HG03135 (cell line): Measurements from ENCODE around the gene NXPH1.

Experiments used
- ATAC-seq: cut with Tn5 transposase; IDR thresholded peaks from one replicate; pipeline ENCODE4 v1.9.1; 2021; ENCODE audit warnings: mild to moderate bottlenecking, moderate library complexity; ENCODE audit not compliant: unreplicated experiment

Gene NXPH1

DNA sequence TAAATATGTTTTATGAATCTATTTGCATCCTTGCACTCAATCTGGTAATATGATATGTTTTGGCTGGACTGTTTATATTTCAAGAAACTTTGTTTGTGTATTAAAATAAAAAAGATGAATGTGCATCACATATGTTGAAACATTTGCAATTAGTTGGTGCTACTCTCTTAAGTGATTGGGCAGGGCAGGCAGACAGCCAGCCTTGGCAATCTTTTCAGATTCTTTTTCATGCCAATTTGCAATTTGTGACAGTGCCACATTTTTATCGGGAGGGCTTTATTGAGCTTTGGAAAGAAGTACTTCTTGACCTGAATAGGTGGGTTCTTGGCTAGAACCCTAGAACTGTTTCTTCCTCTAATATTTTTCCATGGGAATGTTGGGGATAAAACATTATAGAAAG is 152.2 kb downstream of the NXPH1 start:
- ATAC-seq = no peak

GRCh38 chr7:8590225-8590624 is 156.8 kb downstream of the NXPH1 start:
- no peak for ATAC-seq

- no peak for ATAC-seq
Measured at GRCh38 chr7:8590791-8591190, 157.4 kb downstream of the NXPH1 start.

DNA sequence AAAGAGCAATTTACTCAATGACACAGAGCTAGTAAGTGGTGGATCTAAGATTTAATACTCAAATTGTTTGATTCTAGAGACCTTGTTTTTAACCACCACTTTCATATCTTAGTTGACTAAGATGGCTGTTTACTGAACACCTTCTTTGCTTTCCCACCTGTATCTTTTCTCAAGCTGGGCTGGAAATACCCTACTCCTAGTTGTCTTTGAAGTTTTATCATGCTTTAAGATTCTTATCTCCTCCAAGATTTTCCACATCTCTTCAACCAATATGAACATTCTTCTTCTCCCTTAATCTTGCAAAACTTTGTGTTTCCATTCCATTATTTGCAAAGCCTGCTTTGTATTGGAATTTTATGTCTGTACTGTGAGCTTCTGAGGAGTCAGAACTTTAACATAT is 157.9 kb downstream of the NXPH1 start:
- ATAC-seq = no peak

DNA sequence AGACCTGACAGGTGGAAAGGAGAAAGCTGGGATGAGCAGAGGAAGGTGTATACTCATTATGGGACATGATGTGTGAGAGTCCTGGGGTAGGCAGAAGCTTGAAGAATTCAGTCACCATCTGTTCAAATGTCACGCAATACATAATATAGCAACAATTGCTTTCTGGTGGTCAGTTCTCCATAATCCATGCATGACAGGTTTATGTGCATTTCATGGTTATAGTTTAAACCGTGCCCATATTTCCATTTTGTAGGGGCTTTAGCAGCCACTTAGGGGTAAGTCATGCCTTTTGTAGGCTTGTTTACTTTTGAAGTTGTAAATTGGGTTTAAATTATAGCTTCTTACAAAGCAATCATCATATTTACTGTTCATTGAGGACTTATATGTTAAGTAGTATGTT is 158.8 kb downstream of the NXPH1 start:
- ATAC-seq = no peak

DNA sequence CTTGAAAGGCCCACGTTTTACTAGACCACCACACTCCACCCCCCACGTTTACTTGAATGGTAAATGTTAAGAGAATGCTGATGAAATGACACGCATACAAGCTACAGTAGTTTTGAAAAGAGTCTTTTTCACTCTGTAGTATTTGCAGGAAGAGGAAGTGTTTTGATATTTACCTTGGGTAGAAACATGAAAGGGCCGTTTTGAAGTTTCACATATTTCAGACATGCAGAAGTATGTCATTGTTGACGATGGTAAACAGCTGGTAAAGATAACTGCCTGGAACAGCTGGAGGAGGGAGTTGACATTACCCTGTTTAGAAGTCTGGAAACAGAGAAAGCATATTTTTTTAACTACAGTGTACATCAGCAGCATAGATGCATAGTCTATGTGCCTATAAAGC is 160.7 kb downstream of the NXPH1 start:
- ATAC-seq = no peak

DNA sequence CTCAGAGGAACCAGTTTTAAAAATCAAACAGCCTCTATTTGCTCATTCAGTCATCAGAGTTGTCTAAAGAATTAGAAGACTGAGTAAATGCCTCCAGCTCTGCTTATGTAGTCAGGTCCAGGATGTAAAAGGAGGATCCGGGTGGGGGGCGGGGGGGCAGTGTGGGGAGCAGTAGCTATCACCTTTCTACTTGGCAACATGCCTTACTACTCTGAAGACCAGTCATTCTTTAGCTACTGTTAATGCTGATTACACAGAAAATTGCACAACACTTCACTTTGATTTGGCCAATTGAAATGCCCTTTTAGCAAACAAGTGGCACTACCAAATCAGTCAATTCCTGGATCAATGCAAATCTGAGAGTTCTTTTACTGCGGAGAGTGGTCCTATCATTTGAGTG is 164.2 kb downstream of the NXPH1 start:
- no peak for ATAC-seq

GRCh38 chr7:8601121-8601520 is 167.7 kb downstream of the NXPH1 start:
- no peak for ATAC-seq

DNA sequence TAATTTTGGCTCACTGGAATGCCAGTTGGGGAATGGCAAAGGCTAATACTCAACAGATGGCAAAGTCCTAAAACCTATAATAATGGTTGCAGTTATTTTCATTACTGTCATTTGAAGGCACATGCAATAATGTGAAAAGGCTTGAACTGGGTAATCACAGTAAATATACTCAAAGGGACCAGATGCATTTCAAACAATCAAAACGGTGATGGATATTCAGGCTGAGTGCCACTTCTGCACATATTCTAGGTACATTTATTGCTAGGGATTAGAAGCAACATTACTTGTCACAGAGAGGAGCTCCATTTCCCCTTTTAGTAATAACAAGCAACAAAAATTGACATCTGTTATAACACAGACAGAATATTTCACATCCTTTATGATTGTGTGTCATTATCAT is 171.8 kb downstream of the NXPH1 start:
- no peak for ATAC-seq

GRCh38 chr7:8612584-8612983 is 179.2 kb downstream of the NXPH1 start:
- no peak for ATAC-seq

DNA sequence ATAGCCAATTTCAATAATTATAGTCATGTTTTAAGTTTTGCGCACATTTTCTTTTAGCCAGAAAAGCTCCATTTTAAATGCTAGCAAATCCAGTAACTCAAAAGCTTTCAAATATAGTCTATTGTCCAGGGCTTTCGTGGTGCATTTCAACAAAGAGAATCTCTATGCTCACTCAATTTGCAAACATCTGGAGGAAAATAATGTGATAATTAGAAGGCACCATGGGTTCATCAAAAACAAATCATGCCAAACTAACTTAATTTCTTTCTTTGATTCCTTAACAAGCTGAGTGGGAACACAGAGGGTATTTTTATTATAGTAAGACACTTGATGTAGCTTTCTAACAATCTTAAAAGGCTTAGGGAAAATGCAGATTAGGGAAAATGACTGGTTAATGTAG is 179.8 kb downstream of the NXPH1 start:
- no peak for ATAC-seq

DNA sequence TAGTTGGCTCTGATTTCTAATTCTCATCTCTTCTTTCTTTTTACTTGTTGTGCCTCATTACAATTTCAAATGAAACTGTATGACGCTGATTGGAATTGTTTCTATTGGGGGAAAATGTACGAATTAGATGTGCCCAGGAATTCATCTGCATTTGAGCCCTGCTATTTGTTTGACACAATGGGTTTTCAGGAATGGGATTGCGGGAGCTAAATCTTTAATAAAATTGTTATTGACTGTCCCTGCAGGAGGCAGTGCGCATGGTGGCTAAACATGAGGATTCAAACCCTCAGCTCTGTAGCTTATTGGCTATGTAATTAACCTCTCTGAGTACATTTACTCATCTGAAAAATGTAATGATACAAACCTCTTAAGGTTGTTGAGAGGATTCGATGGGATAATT is 181.6 kb downstream of the NXPH1 start:
- ATAC-seq = no peak

DNA sequence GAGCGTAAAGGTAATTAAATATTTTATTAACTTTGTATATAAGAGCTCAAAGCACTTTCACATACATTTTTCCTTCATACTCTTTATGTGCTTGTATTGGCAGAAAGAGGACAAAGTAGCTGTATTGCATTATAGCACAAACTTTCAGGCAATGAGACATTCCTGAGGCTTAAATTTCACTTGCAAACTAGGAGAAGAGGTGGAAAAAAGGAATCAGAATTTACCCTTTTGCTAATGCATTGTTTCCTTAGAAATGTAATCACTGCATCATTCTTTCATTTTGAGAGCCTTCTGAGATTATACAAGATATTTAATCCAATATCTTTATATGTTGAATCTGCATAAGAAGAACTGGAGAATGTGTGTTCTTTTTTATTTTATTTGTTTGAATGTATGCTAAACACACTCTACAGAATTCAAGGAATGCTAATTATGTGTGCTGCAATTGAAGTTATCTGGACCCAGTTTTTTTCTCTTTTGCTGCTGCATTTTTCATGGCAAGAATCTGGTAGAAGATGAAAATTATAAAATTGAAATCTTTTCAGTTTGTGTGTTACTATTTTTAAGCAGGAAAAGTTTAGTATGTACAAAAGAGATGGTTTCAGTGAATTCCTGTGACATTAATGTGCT is 185.1 kb downstream of the NXPH1 start:
- ATAC-seq = no peak

- no peak for ATAC-seq
Measured at GRCh38 chr7:8620169-8620568, 186.8 kb downstream of the NXPH1 start.

DNA sequence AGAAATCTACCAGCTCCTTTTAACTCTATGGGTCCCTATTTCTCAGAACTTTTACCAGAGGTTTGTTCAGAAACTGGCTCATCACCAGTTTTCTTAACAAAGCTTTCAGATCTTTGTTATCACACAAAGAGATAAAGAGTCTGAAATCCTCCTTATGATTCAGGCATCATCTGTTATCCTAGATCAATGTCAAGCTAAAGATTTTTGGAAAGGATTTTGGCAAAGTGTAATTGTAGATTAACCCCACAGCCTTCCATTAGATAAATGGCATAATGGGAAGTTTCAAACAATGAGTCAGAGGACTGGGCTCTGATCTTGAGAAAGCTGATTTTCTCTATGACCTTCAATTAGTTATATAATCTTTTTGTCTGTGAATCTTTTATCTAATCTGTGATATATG is 192.2 kb downstream of the NXPH1 start:
- no peak for ATAC-seq

DNA sequence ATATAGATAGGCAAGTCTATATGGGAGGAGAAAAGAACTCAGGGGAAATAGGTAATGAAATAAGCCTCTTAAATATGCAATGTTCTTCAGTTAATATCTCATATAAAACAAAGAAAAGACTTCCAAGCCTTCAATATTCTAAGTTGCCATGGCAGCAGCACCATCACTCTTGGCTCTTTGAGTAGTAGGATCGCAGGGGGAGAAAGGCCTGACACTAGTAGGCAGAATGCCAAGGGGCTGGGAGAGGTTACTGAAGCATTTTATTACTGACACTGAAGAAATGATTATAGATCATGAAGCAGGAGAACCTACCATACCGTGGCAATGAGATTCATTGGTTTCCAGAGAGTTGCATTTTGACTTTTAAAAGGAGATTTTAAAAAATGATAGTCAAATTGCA is 193.9 kb downstream of the NXPH1 start:
- ATAC-seq = no peak

DNA sequence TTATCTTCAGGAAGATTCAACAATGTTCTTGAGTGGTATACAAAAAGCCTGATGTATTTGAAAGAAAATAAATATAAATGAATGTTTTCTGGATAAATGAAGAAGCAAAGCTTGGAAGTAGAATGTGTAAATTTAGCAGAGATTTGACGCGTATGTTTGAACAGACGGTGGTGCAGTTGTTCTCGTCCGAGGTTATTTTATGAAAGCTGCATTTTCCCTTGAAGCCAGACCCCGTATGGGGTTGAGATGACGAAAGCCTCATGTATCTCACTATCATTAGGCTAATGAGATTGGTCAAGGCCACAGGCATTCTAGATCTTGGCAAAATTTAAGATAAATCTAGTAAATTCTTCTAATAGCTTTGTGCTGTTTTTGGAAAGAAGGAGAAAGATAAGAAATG is 195.2 kb downstream of the NXPH1 start:
- no peak for ATAC-seq

GRCh38 chr7:8629504-8629903 is 196.1 kb downstream of the NXPH1 start:
- ATAC-seq = no peak

- ATAC-seq = no peak
Measured at GRCh38 chr7:8637322-8637721, 203.9 kb downstream of the NXPH1 start.

DNA sequence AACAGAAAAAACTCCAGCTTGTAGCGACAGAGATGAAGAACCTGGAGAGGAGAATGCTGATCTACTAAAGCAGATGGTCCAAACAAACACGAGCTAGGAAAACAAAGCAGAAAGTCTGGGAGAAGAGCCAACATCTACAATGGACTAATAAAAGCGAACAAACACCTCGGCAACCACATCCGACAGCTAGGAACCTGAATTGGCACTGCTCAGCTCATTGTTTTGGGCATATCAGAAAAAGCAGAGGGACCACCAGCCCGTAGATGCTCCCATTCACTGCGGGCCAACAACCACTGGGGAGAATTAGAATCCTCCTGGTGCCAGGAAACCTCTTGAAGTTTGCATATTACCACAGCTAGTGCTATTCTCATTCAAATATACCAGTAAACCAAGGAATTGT is 204.7 kb downstream of the NXPH1 start:
- no peak for ATAC-seq

DNA sequence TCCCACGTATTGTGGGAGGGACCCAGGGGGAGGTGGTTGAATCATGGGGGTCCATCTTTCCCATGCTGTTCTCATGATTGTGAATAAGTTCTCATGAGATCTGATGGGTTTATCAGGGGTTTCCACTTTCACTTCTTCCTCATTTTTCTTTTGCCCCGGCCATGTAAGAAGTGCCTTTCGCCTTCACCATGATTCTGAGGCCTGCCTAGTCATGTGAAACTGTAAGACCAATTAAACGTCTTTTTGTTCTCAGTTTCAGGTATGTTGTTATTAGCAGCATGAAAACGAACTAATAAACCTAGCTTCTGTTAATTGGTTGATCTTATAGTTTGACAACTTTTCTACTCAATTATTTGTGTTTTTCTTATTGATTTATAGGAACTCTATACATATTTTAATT is 206.3 kb downstream of the NXPH1 start:
- ATAC-seq = no peak

DNA sequence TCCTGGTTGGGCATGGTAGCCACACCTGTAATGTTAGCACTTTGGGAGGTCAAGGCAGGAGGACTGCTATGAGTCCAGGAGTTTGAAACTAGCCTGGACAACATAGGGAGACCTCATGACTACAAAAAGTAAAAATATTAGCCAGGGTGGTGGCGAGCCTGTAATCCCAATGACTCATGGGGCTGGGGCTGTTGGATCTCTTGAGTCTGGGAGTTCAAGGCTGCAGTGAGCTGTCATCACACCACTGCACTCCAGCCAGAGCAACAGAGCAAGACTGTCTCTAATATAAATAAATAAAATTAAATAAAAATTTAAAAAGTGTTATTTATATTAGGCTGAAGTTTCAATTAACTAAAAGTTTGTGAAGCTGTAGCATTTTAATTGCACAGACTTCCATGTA is 207.3 kb downstream of the NXPH1 start:
- ATAC-seq = no peak

DNA sequence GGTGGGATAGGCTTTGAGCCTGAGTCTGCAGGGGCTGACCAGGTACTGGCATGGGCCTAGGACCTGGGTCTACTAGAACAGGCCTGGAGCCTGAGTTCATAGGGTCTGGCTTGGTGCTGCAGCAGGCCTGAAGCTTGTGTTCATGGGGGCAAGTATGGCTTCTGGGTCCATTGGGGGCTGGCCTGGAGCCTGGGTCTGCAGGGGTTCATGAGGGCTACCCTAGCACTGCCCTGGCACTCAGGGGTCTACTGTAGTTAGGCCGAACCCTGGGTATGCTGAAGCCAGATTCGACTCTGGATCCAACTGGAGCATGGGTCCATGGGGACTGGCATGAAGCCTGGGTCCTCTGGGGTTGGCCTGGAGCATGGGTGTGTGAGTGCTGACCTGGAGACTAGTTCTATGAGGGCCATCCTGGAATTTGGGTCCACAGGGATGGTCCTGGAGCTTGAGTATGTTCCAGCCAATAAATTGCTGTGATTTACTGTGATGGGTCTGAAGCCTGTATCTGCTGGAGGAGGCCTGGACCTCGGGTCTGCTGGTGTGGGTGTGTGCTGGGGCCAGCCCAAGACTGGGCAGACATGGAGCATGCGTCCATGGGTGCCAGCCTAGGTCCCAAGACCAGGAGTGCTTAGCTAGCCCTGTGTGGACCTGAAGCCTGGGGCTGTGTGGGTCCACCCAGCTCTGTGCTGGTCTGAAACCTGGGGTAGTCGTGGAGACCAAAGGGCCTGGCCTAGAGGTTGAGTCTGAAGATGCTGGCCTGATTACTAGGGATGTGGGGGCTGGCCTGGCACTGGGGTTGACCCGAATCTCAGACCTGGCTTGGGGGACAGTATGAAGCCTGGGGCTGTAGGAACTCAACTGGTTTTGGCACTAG is 235.5 kb downstream of the NXPH1 start:
- ATAC-seq = no peak
